DND-41 (cell line): ENCODE results near the gene ZFAND5.

Experiments used
- ATAC-seq: fragments of 200-7000 bp; cut with Tn5 transposase; 3 replicates; pipeline ENCODE4 v1.9.1; 2021; ENCODE audit warnings: low read depth; ENCODE audit not compliant: insufficient read depth
- DNase-seq: peaks from one replicate; pipeline ENCODE4 v3.0.0-alpha.2; 2020
- H2AFZ ChIP-seq: 2 replicates; pipeline ENCODE4 v1.6.0; 2012; ENCODE audit warnings: low read depth, low read length
- H3K27ac ChIP-seq: 2 replicates; pipeline ENCODE4 v1.5.1; 2012; ENCODE audit warnings: low read length, inconsistent platforms
- H3K27me3 ChIP-seq: fragments of 200-600 bp; sonication (generic); 2 replicates; pipeline ENCODE4 v1.6.0; 2012; ENCODE audit warnings: low read length, mild to moderate bottlenecking, inconsistent platforms; ENCODE audit not compliant: insufficient read depth, poor library complexity
- H3K36me3 ChIP-seq: 2 replicates; pipeline ENCODE4 v1.5.1; 2012; ENCODE audit warnings: low read length, inconsistent platforms; ENCODE audit not compliant: insufficient read depth
- H3K4me1 ChIP-seq: 2 replicates; pipeline ENCODE4 v1.5.1; 2012; ENCODE audit warnings: mild to moderate bottlenecking, low read length; ENCODE audit not compliant: insufficient read depth
- H3K4me2 ChIP-seq: 2 replicates; pipeline ENCODE4 v1.6.0; 2012; ENCODE audit warnings: mild to moderate bottlenecking, moderate library complexity, low read length, inconsistent platforms; ENCODE audit not compliant: insufficient read depth
- H3K4me3 ChIP-seq, 2 experiments: fragments of 200-600 bp in 1 of 2; shearing (Covaris generic) in 1 of 2; 2 replicates each; pipeline ENCODE4 v1.5.1; 2012 to 2016; ENCODE audit warnings: inconsistent platforms in 2 of 2, low read length in 2 of 2, mild to moderate bottlenecking in 2 of 2, low read depth in 1 of 2, moderate library complexity in 1 of 2
- H3K79me2 ChIP-seq: 2 replicates; pipeline ENCODE4 v1.6.0; 2012; ENCODE audit warnings: low read length, inconsistent platforms; ENCODE audit not compliant: insufficient read depth
- H3K9ac ChIP-seq: 2 replicates; pipeline ENCODE4 v1.6.0; 2012; ENCODE audit warnings: low read depth, mild to moderate bottlenecking, inconsistent platforms, low read length, moderate library complexity
- H3K9me3 ChIP-seq: 2 replicates; pipeline ENCODE4 v1.5.1; 2012; ENCODE audit warnings: low read length, moderate library complexity, mild to moderate bottlenecking, inconsistent platforms; ENCODE audit not compliant: insufficient read depth, severe bottlenecking
- H4K20me1 ChIP-seq: 2 replicates; pipeline ENCODE4 v1.6.0; 2012; ENCODE audit warnings: low read length; ENCODE audit not compliant: insufficient read depth
- CTCF ChIP-seq: IDR thresholded peaks from 2 replicates; pipeline ENCODE4 v1.5.1; 2012; ENCODE audit warnings: borderline replicate concordance, low read length, moderate library complexity, mild to moderate bottlenecking; ENCODE audit not compliant: poor library complexity, severe bottlenecking; ENCODE audit errors: extremely low read depth
- EZH2 ChIP-seq: IDR thresholded peaks from 3 replicates; pipeline ENCODE4 v1.6.1; 2012; ENCODE audit warnings: borderline replicate concordance, low read depth, mild to moderate bottlenecking, moderate library complexity, low read length, inconsistent platforms; ENCODE audit not compliant: severe bottlenecking

The ZFAND5 gene

GRCh38 chr9:72353455-72354116 is 11.4 kb downstream of the ZFAND5 start:
- H3K4me1 ChIP-seq, result no peaks in the 10 kb centered on the region
- no peaks in the 10 kb centered on the region for H3K9me3 ChIP-seq
- no peak overlapping the region for H3K27ac ChIP-seq
- H2AFZ ChIP-seq, result no peak overlapping the region
- no peak overlapping the region for H3K4me3 ChIP-seq
- peaks cover 57% of the 10 kb centered on the region for H3K36me3 ChIP-seq
- H3K4me2 ChIP-seq, result no peak overlapping the region
- no peak overlapping the region for H3K9ac ChIP-seq
- no peak for ATAC-seq
- TF ChIP-seq CTCF (no peak), EZH2 (no peak)
- H3K27me3 ChIP-seq, result no peaks in the 10 kb centered on the region
- DNase-seq, result no peak
- H4K20me1 ChIP-seq, result peaks cover 44% of the 10 kb centered on the region; the same call in 1 of the 2 replicates
- peaks cover 24% of the 10 kb centered on the region for H3K79me2 ChIP-seq

GRCh38 chr9:72352911-72353388 is 12.1 kb downstream of the ZFAND5 start:
- no peak for TF ChIP-seq EZH2
- TF ChIP-seq CTCF, result no peak
- peaks cover 38% of the 10 kb centered on the region; the same call in 1 of the 2 replicates for H4K20me1 ChIP-seq
- DNase-seq (no peak), ATAC-seq (no peak)
- no peaks in the 10 kb centered on the region for H3K4me1 ChIP-seq
- H3K27me3 ChIP-seq, result no peaks in the 10 kb centered on the region
- H3K27ac ChIP-seq, result no peak overlapping the region
- no peak overlapping the region for H2AFZ ChIP-seq
- no peak overlapping the region for H3K4me2 ChIP-seq
- H3K9ac ChIP-seq, result no peak overlapping the region
- H3K79me2 ChIP-seq, result peaks cover 17% of the 10 kb centered on the region
- no peaks in the 10 kb centered on the region for H3K9me3 ChIP-seq
- H3K4me3 ChIP-seq, result no peak overlapping the region
- peaks cover 51% of the 10 kb centered on the region for H3K36me3 ChIP-seq

- peaks cover 7% of the 10 kb centered on the region for H3K79me2 ChIP-seq
- ATAC-seq (no peak), DNase-seq (no peak)
- H3K4me3 ChIP-seq, result no peak overlapping the region
- H3K36me3 ChIP-seq, result peaks cover 39% of the 10 kb centered on the region
- H3K4me2 ChIP-seq, result no peak overlapping the region
- H3K27ac ChIP-seq, result no peak overlapping the region
- no peak for TF ChIP-seq CTCF
- no peak for TF ChIP-seq EZH2
- H3K9ac ChIP-seq, result no peak overlapping the region
- H3K27me3 ChIP-seq, result no peaks in the 10 kb centered on the region
- no peak overlapping the region for H2AFZ ChIP-seq
- no peaks in the 10 kb centered on the region for H3K4me1 ChIP-seq
- peaks cover 28% of the 10 kb centered on the region; the same call in 1 of the 2 replicates for H4K20me1 ChIP-seq
- H3K9me3 ChIP-seq, result no peaks in the 10 kb centered on the region
These were observed 13.2 kb downstream of the ZFAND5 start for GRCh38 chr9:72351538-72352453.
